Ovary (tissue), 3 donors: Measurements from ENCODE around the gene CRY1.

Experiments
- CTCF ChIP-seq, 3 donors: fragments of 450-650 bp in 2 of 3; fragments of 200-600 bp in 1 of 3; IDR thresholded peaks; one replicate each; pipeline versions ENCODE4 v1.5.1 to v1.8.0; 2016 to 2022; ENCODE audit warnings: antibody characterized with exemption in 3 of 3, mild to moderate bottlenecking in 1 of 3
- EP300 ChIP-seq: sonication (generic); formaldehyde crosslinking; IDR thresholded peaks from one replicate; pipeline ENCODE4 v1.6.1; 2017; ENCODE audit warnings: antibody characterized with exemption
- POLR2A ChIP-seq: fragments of 450-650 bp; IDR thresholded peaks from one replicate; pipeline ENCODE4 v1.6.1; 2017; ENCODE audit warnings: antibody characterized with exemption, mild to moderate bottlenecking, moderate library complexity
- donor health status: DM: no; HTN: no; CAD: no.

DNA sequence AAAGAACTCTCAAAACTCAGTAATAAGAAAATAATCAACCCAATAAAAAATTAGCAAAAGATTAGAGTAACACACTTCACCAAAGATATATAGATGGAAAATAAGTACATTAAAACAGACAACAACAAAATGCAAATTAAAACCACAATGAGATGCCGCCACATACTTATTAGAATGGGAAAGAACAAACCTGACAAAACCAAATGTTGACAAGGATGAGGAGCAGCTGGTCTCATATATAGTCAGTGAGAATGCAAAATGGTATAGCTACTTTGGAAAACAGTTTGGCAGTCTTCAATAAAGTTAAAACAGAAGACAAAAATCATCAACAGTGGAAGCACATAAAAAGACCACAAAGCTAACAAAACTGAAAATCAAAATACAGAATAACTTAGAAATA, 29.1 kb downstream of the CRY1 start:
- TF ChIP-seq CTCF (IDR thresholded peaks at IDR 0.05) (no peak), POLR2A (no peak), EP300 (no peak)
